Cardiac septum (tissue), 1 donor: ENCODE data around the gene PBX4. TPM values are rescaled to one million over a fixed set of nuclear protein-coding genes. Genes with fewer than 3 reads are reported as not detected.
"Not testable (repeated sequence)": the region's sequence is repeated elsewhere in the genome, so short reads cannot be mapped to it uniquely, and the experiment has no call there.

Source experiments
- DNase-seq: peaks from one replicate; pipeline ENCODE4 v3.0.0-alpha.2; 2020; ENCODE audit warnings: low spot score
- intact Hi-C: fragments of 100-400 bp; cut with DNase I; formaldehyde crosslinking; loops from one replicate; pipeline ENCODE4 v1.14.0; 2022
- total RNA-seq: library from RNA; stranded (reverse); fragmentation: NEBNext Ultra II Directional; extraction: Animal tissue kit (Norgen Biotek cat#: 25700); gene quantifications from one replicate; pipeline ENCODE4 v1.2.1, GENCODE V29; 2021
- donor health status: DM: no; HTN: no; CAD: no.

The PBX4 gene
- total RNA-seq, 1 donor from 2014 or later: not detected

GRCh38 chr19:19630426-19630825 is 11.9 kb upstream of the PBX4 start:
- intact Hi-C loops: no loop called here
- DNase-seq: no peak

- intact Hi-C loops: no loop called here
- DNase-seq: no peak
These were observed 11.6 kb upstream of the PBX4 start for GRCh38 chr19:19630062-19630414.

- intact Hi-C loops: no loop called here
- DNase-seq: no peak
These were observed 10.1 kb upstream of the PBX4 start for GRCh38 chr19:19628501-19629134.

GRCh38 chr19:19627621-19628500 is 9.4 kb upstream of the PBX4 start, which contains the start of gene LPAR2:
Gene LPAR2, minus strand, starts transcription at chr19:19628220. Its CDS starts 945 bp downstream, at chr19:19627275.
- intact Hi-C loops: no loop called here
- no peak for DNase-seq

GRCh38 chr19:19626516-19627472 is 8.3 kb upstream of the PBX4 start:
- DNase-seq: no peak
- intact Hi-C loops: no loop called here

- no peak for DNase-seq
- intact Hi-C loops: no loop called here
These were observed 5.6 kb upstream of the PBX4 start for GRCh38 chr19:19624032-19624570.

GRCh38 chr19:19623383-19623782 is 4.9 kb upstream of the PBX4 start:
- DNase-seq: no peak
- intact Hi-C loops: no loop called here

GRCh38 chr19:19619849-19620210 is 1.3 kb upstream of the PBX4 start:
- intact Hi-C loops: no loop called here
- no peak for DNase-seq

- DNase-seq: no peak
- intact Hi-C loops: no loop called here
These were observed 828 bp upstream of the PBX4 start for GRCh38 chr19:19619181-19619848.

- intact Hi-C loops: no loop called here
- no peak for DNase-seq
These were observed 3.4 kb downstream of the PBX4 start for GRCh38 chr19:19615086-19615485.

- DNase-seq: no peak
- intact Hi-C loops: no loop called here
These were observed 5.0 kb downstream of the PBX4 start for GRCh38 chr19:19613506-19613905.

GRCh38 chr19:19610376-19611202 is 7.9 kb downstream of the PBX4 start:
- DNase-seq: no peak
- intact Hi-C loops: no loop called here

- DNase-seq, intact Hi-C loops: not testable (repeated sequence)
These were observed 11.8 kb downstream of the PBX4 start for GRCh38 chr19:19606686-19607085.

- intact Hi-C loops: no loop called here
- DNase-seq: no peak
These were observed 12.5 kb downstream of the PBX4 start for GRCh38 chr19:19606021-19606420.

GRCh38 chr19:19602713-19603324 is 15.7 kb downstream of the PBX4 start:
- intact Hi-C loops: no loop called here
- DNase-seq: no peak

- no peak for DNase-seq
- intact Hi-C loops: no loop called here
These were observed 16.3 kb downstream of the PBX4 start for GRCh38 chr19:19602136-19602712.

GRCh38 chr19:19600793-19601330 is 17.6 kb downstream of the PBX4 start:
- intact Hi-C loops: no loop called here
- no peak for DNase-seq
